ENCODE results near the gene SHISA6.
"Not testable (repeated sequence)": the region's sequence is repeated elsewhere in the genome, so short reads cannot be mapped to it uniquely, and the experiment has no call there.

Gene SHISA6

GRCh38 chr17:11303773-11304394 lies 62.9 kb downstream of the SHISA6 start:
- DNase-seq (ENCODE audit: low spot score) = no peak

DNA sequence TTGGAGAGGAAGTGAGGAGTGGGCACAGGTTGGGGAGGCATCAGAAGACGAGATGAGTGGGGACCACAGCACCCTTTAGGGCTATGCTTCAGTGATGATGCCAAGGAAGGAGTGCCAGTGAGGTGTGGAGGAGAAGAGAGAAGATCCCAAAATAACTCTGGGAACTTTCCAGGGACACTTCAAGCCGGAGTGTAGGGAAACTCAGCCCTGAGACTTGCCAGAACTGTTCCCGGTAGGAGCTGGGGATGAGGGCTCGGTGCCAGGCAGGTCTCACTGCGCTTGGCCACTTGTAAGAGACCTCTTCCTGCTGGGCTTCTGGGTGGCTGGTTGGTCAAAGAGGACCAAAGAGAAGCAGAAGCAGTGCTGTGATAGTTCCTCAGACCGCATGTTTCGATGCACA lies 63.6 kb downstream of the SHISA6 start:
- no peak for DNase-seq (ENCODE audit: low spot score)

GRCh38 chr17:11305524-11305923 lies 64.5 kb downstream of the SHISA6 start:
- no peak for DNase-seq (ENCODE audit: low spot score)

DNA sequence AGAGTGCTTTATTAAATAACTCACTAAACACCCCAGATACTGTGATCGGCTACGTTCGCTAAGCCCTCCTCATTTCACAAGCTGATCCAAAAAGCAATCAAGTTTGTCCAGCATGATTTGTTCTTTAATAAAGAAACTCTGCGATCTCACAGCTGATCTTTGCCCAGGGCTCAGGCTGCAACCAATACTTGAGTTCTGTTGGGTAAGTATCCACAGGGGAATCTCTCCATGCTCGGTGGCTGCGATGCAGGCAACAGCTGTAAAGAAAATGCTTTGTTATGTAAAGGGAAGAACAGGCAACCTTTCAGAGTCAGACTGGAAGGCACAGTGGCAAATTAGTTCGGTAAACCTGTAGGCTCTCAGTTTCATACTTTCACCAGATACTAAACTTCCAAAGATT lies 67.5 kb downstream of the SHISA6 start:
- DNase-seq (ENCODE audit: low spot score) = no peak

GRCh38 chr17:11309033-11309432 lies 68.0 kb downstream of the SHISA6 start:
- DNase-seq (ENCODE audit: low spot score) = no peak

GRCh38 chr17:11309850-11310249 lies 68.8 kb downstream of the SHISA6 start:
- no peak for DNase-seq (ENCODE audit: low spot score)

GRCh38 chr17:11316451-11316850 lies 75.4 kb downstream of the SHISA6 start:
- not testable (repeated sequence) for DNase-seq (ENCODE audit: low spot score)

DNA sequence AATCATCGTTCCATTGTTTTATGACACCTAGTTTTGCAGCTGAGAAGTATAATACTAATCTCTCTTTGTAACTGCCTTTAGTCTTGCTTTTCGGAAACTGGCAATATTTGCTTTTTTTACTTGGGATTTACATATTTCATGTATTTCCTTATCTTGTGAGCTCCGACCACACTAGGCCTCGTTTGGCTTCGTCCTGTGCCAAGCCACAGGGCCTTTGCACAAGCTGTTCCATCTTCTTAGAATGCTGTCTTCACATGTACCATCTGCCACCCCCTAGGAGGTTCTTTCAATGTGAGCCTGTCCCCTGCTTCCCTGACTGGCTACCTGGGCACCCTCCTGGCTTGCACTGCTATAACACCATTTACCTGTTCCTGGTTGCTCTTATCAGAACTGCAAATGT lies 77.2 kb downstream of the SHISA6 start:
- no peak for DNase-seq (ENCODE audit: low spot score)

GRCh38 chr17:11319894-11320293 lies 78.9 kb downstream of the SHISA6 start:
- DNase-seq (ENCODE audit: low spot score) = no peak

- no peak for DNase-seq (ENCODE audit: low spot score)
Measured at GRCh38 chr17:11324021-11324420, 83.0 kb downstream of the SHISA6 start.

DNA sequence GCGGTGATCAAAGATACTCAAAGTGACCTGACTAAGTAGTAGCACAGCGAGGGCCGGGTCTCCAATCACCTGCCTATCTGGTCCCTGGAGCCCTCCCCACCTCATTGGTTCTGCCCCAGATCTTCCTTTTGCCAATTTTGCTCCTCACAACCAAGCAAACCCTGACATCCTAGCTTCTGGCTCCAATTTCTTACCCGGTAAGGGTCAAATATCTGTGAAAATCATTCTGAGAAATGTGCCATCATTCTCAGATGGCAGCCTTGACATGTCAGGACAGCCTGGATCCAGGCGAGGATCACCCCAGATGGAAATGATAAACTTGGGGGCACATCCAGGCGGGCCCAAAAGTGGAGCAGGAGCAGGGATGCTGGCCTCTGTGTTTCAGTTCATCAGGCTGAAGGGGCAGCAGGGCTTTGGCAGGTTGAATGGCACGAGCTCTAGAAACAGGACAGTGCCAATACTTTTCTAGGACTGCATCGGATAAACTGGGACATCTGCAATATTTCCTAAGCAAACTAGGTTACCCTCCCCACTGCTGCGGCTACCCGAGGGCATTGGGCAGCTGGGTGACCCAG lies 83.9 kb downstream of the SHISA6 start:
- DNase-seq (ENCODE audit: low spot score) = no peak

DNA sequence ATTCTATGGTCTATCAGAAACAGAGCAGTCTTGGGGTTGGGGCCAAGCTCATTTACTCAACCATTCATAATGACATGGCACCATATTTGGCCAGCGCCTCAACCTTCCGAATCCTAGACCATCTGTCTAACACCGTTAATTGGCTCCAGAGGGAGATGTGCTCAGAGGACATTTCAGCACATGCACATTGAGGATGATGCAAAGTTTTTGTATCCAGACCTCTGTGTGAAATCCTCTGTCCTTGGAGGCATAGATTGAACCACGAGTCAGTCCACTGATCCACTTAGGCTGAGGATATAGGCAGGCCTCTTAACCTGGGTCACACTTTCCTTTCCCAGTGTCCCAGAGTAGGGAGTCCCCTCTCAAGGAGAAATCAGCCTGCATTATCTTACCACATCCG lies 85.5 kb downstream of the SHISA6 start:
- no peak for DNase-seq (ENCODE audit: low spot score)

- no peak for DNase-seq (ENCODE audit: low spot score)
Measured at GRCh38 chr17:11328770-11329169, 87.8 kb downstream of the SHISA6 start.

DNA sequence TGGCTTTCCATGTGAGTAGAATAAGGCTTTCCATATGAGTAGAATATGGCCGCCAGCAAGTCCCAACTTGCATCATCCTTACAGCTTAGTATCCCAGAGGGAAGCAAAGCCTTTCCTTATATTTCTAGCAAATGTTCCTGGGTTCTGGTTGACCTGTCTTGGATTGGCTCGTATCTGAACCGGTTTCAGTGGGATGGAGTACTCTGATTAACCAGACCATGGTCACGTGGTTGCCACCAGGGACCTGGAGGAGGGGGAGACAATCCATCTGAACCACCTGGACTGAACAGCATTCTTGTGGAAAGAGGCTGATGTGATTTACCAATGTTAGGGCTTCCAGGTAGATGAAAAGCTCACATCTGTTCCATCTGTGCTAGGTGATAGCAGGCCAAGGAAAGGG lies 89.0 kb downstream of the SHISA6 start:
- no peak for DNase-seq (ENCODE audit: low spot score)

- no peak for DNase-seq (ENCODE audit: low spot score)
Measured at GRCh38 chr17:11330826-11331225, 89.8 kb downstream of the SHISA6 start.

GRCh38 chr17:11331547-11332513 lies 90.8 kb downstream of the SHISA6 start:
- no peak for DNase-seq (ENCODE audit: low spot score)

GRCh38 chr17:11332706-11333105 lies 91.7 kb downstream of the SHISA6 start:
- no peak for DNase-seq (ENCODE audit: low spot score)

- no peak for DNase-seq (ENCODE audit: low spot score)
Measured at GRCh38 chr17:11334493-11334892, 93.5 kb downstream of the SHISA6 start.

GRCh38 chr17:11336290-11336689 lies 95.3 kb downstream of the SHISA6 start:
- DNase-seq (ENCODE audit: low spot score) = no peak

DNA sequence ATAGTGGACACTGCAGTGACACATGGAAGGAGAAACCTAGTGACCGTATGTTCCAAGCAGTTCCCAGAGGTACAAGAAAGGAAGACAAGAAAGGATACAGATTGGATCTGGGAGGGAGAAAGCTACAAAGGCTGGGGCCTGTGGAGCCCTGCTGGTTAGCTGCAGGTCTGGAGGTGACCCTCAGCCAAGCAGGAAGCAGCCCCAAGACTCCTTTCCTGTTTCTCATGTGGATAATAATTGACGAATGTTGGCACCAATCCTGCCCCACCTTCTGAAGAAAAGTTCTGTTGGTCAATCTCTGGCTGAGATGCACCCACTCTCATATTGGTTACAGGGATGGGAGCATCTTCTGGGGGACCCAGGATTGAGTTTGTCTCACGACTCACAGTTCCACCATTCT lies 99.8 kb downstream of the SHISA6 start:
- no peak for DNase-seq (ENCODE audit: low spot score)

DNA sequence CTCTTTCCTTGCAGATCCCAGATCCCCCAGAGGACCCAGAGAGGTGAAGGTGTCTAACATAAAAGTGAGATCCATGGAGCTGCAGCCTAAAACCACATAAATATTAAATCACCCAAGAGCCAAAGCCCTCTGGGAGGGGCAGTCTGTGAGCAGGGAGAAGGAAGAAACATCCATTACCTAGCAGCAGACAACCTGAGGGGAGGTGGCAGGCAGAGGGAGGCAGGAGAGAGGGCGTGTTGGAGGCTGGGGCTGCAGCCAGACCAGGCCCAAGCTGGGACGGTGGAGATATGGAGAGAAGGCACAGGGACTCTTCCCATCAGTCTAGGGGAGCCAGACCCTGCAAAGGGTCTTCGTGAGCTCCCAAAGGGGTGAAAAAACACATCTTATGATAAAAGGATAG lies 101.1 kb downstream of the SHISA6 start:
- no peak for DNase-seq (ENCODE audit: low spot score)

DNA sequence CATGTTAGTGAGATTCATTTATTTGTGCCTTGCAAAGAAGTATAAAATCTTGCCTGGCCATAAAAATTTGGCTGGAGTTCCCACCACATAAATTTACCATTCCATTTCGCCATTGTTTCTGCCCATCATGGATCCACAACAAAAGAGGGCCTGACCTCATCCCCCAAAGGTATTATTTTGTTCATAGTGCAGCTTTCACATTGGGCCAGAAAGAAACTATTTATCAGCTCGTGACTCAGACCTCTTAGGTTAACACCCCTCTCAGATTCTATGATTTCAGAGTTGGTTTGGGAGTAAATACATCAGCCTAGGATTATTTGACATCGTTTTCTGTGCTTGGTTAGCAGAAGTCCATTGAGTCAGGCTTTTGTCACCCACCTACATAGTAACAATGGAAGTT lies 108.1 kb downstream of the SHISA6 start:
- no peak for DNase-seq (ENCODE audit: low spot score)

GRCh38 chr17:11351479-11351878 lies 110.5 kb downstream of the SHISA6 start:
- no peak for DNase-seq (ENCODE audit: low spot score)

Measured in hepatic stellate cell (primary cell).